GM18498 (cell line): ENCODE measurements around the gene LRRC55.

Experiments used
- ATAC-seq: cut with Tn5 transposase; IDR thresholded peaks from one replicate; pipeline ENCODE4 v1.9.1; 2021; ENCODE audit warnings: mild to moderate bottlenecking, moderate library complexity; ENCODE audit not compliant: unreplicated experiment

LRRC55 gene, protein sequence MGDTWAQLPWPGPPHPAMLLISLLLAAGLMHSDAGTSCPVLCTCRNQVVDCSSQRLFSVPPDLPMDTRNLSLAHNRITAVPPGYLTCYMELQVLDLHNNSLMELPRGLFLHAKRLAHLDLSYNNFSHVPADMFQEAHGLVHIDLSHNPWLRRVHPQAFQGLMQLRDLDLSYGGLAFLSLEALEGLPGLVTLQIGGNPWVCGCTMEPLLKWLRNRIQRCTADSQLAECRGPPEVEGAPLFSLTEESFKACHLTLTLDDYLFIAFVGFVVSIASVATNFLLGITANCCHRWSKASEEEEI

DNA sequence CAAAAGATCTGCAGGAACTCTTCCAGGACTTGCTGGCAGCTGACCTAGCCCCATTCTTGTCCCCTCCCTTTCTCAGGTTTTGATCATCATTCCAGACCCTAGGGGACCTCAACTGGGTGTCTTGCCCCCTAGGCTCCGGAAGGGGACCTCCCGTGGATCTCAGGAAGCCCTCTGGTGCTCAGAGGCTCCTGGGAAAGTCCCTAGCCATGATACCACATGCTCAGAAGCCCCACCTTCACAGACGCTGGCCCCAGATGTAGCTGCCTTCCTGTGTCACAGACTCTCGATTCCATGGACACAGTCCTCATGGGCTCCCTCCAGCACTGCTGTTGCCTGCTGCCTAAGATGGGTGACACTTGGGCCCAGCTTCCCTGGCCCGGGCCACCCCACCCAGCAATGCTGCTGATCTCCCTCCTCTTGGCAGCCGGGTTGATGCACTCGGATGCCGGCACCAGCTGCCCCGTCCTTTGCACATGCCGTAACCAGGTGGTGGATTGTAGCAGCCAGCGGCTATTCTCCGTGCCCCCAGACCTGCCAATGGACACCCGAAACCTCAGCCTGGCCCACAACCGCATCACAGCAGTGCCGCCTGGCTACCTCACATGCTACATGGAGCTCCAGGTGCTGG lies at the start of gene LRRC55:
TSS of gene LRRC55 (plus strand) at position 276 of the 628 bp plus-strand sequence. CDS start at position 346, 70 bp downstream.
- no peak for ATAC-seq

DNA sequence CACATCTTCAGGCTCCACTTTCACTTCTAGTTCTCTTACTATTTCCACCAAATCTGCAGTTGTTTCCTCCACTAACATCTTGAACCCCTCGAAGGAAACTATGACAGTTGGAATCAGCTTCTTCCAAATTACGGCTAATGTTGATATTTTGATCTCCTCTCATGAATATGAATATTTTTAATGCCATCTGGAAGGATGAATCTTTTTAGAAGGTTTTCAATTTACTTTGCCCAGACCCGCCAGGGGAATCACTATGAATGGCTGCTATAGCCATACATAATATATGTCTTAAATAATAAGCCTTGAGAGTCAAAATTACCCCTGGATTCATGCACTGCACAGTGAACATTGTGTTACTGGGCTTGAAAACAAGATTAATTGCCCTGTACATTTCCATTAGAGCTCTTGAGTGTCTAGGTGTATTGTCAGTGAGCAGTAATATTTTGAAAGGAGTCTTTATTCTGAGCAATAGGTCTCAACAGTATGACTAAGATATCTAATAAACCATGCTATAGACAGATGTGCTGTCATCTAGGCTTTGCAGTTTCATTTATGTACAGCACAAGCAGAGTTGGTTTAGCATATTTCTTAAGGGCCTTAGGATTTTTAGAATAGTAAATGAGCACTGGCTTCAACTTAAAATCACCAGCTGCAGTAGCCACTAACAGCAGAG lies 48.3 kb upstream of the LRRC55 start:
- no peak for ATAC-seq

DNA sequence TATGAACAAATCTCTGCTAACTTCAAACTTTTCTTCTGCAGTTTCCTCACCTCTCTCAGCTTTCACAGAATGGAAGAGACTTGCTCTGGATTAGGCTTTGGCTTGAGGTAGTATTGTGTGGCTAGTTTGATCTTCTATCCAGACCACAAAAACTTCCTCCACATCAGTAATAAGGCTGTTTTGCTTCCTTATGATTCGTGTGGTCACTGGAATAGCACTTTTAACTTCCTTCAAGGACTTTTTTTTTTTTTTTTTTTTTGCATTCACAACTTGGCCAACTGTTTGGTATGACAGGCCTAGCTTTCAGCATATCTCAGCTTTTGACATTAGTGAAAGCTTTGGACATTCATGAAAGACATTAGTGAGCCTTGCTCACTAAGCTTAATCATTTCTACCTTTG lies 47.5 kb upstream of the LRRC55 start:
- ATAC-seq: no peak

DNA sequence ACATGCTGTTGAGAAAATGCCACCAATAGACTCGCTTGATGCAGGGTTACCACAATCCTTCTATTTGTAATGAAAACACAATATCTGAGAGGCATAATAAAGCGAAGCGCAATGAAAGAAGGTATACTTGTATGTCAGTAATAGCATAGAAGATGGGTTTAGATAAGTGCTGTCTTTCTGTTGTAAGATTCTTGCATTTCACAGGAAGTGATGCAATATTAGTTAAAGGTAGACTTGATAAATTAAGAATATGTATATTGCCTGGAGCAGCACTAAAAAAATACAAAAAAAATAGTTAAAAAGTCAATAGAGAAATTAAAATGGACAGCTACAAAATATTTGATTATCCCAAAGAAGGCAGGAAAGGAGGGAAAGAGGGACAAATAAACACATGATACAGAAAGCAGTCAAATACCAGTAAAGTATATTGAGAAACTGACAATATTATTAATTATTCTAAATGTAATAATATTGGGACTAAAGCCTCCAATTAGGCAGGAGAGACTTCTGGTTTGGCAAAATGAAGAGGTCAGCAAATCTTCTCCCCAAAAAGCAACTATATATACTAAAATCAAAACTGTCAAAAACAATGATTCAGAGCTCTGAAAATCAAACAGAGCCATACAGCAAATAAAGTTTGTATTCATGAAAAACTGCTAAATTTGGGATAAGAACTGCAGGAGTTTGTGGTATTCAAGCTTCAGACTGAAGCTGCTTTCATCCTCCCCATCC lies 46.6 kb upstream of the LRRC55 start:
- ATAC-seq: no peak

DNA sequence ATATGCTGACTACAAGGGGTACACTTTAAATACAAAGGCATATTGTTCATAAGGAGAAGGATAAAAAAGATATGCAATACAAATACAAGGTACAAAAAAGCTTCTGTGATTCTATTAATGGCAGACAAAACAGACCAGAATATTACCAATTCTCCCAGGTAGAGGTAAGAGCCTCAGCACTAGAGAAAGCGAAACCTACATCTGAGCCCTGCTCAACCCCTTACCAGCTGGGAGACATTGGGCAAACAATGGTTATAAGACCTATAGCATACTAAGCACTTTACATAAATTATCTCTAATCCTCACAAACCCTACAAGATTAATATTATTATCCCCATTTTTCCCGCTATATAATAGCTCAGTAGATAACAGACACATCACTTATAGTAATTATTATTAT lies 41.2 kb upstream of the LRRC55 start:
- ATAC-seq: peak; percentile 46

DNA sequence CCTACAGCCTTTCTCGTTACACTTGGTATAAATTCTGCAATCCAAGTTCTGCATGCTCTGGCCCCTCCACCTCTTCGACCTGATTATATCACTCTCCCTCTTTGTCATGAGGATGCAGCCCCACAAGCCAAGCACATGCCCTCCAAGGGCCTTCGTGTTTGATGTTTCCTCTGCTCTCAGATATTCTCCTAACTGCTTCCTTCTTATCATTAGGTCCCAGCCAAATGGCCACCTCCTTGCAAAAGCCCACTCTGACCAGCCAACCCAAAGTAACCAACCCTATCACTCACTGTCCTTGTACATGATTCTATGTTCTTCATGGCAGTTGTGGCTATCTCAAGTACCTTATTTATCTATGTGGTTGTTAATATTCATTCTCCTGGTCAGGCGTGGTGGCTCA lies 38.3 kb upstream of the LRRC55 start:
- no peak for ATAC-seq

DNA sequence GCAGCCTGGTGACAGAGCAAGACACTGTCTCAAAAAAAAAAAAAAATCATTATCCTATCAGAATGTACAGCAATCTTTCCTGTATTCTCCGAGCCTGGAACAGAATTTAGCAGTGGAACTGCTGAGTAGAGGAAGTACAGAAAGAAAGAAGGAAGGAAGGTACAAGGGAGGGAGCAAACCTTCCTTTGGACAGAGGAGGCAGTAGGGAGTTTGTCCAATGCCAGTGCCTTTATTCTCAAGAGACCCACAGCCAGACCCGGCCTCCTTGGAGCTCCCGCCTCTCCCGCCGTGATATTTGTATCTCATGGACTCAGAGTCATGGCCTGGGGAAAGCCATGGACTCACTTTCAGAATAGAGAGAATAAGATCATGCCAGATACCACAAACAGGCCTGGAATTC lies 37.7 kb upstream of the LRRC55 start:
- no peak for ATAC-seq

DNA sequence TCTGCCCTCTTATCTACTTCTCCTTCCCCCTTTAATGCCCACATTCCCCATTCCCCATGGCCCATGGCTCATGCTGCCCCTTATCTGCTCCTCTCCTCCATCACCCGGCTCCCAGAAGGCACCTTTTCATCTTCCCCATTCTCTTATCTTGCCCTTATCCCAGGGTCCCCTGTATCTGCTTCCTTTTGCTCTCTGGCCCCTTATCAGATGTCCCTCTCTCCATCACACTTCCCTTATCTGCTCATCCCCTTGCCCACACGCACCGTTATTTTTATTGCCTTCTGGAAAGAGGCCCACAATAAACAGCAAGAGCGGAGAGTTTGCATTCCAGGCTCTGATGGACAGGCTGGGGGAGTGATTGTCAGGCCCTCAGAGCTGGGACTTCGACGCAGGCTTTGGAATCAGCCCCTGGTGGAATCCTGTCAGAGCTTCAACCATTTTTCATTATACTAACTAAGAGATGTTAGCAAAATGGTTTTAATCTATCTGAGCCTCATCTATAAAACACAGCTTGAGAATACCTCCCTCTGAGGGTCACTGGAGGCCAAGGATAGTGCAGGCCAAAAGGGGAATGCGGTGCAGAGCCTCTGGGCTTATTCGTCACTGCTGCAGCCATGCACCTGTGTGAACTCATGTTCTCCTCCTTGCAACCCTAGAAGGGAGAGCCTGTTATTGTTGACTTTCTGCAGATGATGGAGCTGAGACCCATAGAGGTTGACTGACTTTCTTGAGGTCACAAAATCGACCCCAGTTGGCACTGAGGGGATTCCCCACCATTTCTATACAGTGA lies 37.0 kb upstream of the LRRC55 start:
- ATAC-seq: no peak

DNA sequence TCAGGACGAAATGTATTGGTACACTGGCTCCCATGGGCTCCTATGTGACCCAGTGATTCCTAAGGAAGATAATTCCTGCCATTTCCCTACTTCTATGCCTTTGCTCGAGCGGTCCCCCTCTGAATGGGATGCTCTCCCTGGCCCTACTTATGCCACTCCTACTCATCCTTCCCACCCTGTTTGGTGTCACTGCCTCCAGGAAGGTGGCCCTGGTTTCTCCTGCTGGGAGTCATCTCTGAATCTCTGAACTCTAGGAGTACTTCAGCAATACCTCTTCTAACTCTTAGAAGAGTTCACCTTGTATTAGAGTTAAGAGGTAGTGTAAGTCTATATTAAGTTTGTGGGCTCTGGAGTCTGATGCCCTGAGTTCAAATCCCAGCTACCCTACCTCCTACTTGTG lies 35.5 kb upstream of the LRRC55 start:
- ATAC-seq: no peak

DNA sequence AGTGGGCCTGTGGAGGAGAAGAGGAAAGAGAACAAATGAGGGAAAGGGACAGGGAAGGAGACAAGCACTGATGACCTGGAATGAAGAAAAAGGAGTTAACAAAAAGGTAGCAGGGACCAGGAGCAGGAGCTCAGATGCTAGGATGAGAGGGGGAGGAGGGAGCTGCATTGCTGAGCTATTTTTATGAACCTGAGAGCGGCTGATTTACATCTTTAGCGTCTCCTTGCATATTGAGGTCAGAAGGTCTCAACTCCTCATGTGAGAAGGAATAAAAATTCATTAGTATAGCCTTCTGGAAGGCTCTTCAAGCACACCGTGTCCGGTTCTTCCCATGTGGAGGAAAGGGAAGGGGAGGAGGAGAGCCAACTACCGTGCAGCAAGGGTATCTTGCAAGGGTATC lies 33.1 kb upstream of the LRRC55 start:
- no peak for ATAC-seq

DNA sequence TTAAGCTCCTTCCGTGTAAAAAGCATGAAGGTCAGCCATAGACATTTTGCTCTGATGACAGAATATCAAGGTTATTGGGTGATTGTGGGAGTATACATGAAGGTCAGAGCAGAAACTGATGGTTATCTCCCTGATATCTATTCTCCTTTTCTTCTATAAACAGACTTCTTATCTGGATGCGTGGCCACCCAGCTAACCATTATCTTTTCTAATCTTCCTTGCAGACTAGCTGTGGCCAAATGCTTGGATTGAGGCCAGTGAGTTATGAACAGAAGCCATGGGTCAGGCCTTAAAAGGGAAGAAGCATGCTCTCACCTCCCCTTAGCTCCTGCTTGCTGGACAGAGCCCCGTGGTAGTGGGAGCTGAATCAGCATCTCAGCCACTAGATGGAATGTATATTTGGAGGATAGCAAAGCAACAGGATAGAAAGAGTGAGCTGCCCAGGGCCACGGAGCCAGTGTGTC lies 31.3 kb upstream of the LRRC55 start:
- ATAC-seq: no peak

DNA sequence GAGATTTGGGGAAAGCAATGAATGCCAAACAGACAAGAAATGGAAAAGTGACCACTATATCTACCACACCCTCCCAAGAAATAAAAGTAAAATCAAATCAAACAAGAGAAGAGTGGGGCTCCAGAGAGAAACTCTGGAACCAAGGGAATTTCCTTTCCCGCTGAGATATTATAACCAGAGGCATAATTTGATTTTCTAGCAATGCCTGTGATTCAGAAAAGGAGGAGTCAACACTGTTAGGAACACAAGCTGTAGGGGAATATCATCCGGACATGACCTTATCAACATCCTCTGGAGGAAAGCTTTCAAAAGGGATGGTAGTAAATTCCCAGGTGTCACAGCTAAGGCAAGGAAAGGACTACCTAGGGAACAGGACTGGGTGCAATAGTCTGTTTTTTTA lies 29.6 kb upstream of the LRRC55 start:
- ATAC-seq: no peak

DNA sequence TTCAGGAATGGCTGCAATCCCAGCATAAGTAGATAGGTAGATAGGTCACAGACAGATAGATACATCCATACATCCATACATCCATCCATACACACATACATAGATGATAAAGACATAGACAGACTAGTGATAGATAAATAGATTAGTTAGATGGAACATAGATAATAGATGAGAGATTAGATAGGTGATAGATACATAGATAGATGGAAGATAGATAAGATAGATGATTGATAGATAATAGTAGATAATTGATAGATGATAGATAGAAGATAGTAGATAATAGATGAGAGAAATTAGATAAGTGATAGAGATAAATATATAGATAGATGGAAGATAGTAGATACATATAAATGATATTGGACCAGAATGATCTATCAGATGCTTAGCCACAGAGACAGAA lies 28.3 kb upstream of the LRRC55 start:
- no peak for ATAC-seq

DNA sequence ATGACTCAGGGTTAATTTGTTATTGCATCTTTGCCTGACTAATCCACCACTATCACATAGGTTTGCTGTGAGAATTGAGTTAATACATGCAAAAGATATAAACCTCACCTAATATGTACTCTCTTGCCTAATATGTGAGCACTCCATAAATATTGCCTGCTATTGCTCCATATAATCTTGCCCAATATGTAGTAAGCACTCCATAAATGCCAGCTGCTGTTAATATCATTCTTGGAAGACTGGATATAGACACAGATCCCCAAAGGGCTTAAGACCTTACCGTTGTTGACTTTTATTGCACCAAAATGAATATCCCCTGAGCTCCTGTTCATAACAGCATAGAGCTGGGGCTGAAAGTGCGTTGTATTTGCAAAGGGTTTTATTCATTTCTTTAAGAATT lies 27.0 kb upstream of the LRRC55 start:
- no peak for ATAC-seq

DNA sequence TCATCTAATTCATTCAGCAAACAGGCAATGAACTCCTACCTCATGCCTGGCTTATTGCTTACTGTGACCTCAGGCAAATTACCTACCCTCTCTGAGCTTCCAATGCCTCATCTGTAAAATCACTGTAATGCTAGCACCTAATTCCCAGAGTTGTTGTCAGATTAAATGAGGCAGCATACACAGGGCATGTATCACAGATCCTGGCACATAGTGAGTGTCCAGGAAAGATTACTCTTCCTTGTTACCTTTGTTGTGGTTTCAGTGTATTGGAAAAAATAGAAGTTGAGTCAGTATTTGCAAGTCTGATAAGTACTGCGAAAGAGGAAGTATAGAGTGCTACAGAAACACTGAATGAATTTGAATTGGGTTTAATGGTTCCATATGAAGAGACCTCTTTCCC lies 26.4 kb upstream of the LRRC55 start:
- no peak for ATAC-seq

DNA sequence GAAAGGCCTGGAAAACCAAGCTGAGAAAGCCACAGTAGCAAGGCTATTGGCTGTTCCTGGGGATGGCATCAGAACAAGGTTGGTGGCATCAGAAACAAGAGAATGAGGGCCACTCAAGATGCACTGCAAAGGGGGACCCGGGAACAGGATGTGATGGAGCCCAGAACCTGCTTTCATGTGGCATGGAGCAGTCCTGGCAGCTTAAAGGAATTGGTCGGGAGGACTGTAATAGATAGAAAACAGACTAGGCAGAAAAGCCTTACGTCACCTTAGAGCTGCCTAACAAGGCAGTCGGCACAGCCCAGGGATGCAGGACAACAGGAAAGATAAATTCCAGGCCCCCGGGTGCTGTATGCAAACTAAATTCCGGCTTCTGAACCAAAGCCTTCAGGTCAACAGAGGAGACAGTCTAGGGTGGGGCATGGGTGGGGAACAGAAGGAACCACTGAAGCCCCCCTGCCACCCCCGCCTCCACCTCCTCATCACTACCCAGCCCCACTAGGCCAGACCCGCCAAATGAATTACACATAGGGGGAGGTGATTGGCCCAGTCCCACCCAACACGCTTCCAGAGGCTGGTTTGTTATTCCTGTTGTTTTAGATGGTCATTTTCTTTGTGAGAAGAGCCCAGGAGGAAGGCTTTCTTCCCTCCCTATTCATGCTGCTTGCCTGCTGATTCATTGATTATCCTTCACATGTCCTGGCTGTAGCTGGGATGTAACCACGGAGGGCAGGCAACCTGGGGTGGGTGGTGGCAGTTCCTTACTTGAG lies 25.7 kb upstream of the LRRC55 start:
- no peak for ATAC-seq

DNA sequence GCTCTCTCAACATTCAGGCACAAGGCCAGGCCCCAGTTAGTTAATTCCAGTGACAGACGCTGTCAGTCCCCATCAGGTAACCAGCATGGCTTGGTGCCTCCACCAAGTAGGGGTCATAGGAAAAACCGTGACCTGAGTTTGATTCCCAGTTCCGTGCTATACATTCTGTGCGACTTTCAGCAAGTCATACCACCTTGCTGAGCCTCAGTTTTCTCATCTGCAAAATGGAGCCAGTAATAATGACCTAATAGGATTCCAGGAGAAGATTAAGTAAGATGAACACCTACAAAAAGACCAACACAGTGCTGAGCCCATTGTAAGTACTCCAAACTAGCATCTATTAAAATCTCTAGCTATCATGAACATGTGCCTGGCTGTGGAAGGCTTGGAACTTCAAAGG lies 24.8 kb upstream of the LRRC55 start:
- no peak for ATAC-seq

DNA sequence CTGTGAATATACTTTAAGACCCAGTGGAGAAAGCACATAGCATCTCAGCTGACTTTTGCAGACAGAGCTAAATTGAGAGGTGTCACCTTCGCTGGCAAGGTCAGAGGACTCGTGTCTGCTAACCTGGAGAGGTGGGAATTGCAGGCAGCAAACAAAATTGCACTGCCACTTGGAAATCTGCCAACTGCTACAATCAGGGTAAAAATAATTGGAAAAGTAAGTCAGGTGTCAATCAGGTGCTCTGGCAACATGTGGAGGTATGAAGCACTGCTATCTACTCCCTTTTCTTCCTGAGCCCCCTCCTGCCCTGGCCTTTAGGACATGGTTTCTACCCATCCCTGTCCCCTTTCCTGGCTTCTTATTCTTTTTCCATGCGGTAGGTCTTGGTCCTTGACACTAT lies 24.1 kb upstream of the LRRC55 start:
- no peak for ATAC-seq

DNA sequence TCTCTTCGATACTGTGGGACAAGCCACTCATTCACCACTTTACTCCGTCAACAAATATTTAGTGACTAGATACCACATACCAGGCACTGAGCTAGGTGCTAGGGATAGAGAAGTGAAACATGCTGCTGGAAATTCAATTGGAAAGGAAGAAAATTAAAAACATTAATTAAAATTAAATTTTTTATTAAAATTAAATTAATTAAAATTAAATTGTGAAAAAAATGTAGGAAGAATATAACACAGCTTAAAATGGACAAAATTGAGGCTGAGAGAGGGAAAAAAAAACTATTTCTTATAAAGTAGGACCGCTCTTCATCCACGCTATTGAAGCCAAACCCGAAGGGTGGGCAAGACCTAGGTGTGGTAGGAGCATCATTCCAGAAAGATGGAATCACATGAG lies 23.6 kb upstream of the LRRC55 start:
- no peak for ATAC-seq

DNA sequence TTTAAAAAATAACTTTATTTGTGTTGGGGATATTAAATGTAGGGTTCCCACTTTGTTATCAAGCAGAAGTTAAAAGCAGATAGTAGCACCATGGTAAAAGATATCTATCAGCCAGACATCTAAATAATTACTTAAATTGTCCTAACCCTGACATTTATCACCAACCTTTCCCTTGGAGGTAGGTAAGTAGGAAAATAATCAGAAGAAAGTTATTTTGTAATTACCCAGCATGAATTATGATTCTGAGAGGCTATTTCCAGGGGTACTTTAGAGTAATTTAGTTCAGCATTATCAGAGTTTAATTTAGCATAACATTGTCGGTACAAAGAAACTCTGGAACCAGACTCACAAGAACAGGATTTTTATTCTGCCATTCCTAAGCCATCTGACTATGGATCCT lies 23.2 kb upstream of the LRRC55 start:
- no peak for ATAC-seq
